GM18868 (cell line): ENCODE data around the gene AMH.

Source experiments
- ATAC-seq: cut with Tn5 transposase; IDR thresholded peaks from one replicate; pipeline ENCODE4 v1.9.1; 2021; ENCODE audit warnings: mild to moderate bottlenecking, moderate library complexity; ENCODE audit not compliant: unreplicated experiment

AMH gene

GRCh38 chr19:2283835-2284507 lies 34.8 kb downstream of the AMH start:
- no peak for ATAC-seq

- no peak for ATAC-seq
These were observed 37.4 kb downstream of the AMH start for GRCh38 chr19:2286402-2287140.

- ATAC-seq = no peak
These were observed 38.6 kb downstream of the AMH start for GRCh38 chr19:2287585-2288337.

- no peak for ATAC-seq
These were observed 39.3 kb downstream of the AMH start for GRCh38 chr19:2288338-2288817.

- ATAC-seq = no peak
These were observed 39.9 kb downstream of the AMH start for GRCh38 chr19:2288818-2289713.

GRCh38 chr19:2289714-2290435 lies 40.8 kb downstream of the AMH start:
- no peak for ATAC-seq

- no peak for ATAC-seq
These were observed 41.5 kb downstream of the AMH start for GRCh38 chr19:2290441-2291184.

GRCh38 chr19:2291185-2291751 lies 42.1 kb downstream of the AMH start:
- no peak for ATAC-seq

GRCh38 chr19:2294687-2295335 lies 45.7 kb downstream of the AMH start:
- no peak for ATAC-seq

- no peak for ATAC-seq
These were observed 47.0 kb downstream of the AMH start for GRCh38 chr19:2296141-2296540.

- ATAC-seq = no peak
These were observed 51.4 kb downstream of the AMH start for GRCh38 chr19:2300533-2300932.
